Smooth muscle cell (in vitro differentiated cells): ENCODE data around the gene CCBE1. TPM values are rescaled to one million over a fixed set of nuclear protein-coding genes. Genes with fewer than 3 reads are reported as not detected.

Experiments used
- DNase-seq: peaks from one replicate; lab custom pipeline; 2025; ENCODE audit not compliant: unreplicated experiment; lab: John Stamatoyannopoulos, UW
- H2AFZ ChIP-seq: fragments of 200-600 bp; sonication (generic); 2 replicates; pipeline ENCODE4 v1.6.0; 2016; ENCODE audit warnings: antibody characterized with exemption, low read depth, mild to moderate bottlenecking
- H3F3A ChIP-seq: fragments of 200-600 bp; sonication (generic); 2 replicates; pipeline ENCODE4 v1.6.0; 2017; ENCODE audit warnings: antibody characterized with exemption, low read depth
- H3K27ac ChIP-seq: fragments of 200-600 bp; sonication (generic); 2 replicates; pipeline ENCODE4 v1.5.1; 2016; ENCODE audit warnings: low read depth, mild to moderate bottlenecking
- H3K27me3 ChIP-seq: fragments of 200-600 bp; sonication (generic); 2 replicates; pipeline ENCODE4 v1.6.1; 2016; ENCODE audit warnings: low read depth, mild to moderate bottlenecking
- H3K36me3 ChIP-seq: fragments of 200-600 bp; sonication (generic); 2 replicates; pipeline ENCODE4 v1.5.1; 2016; ENCODE audit warnings: low read depth
- H3K4me1 ChIP-seq: fragments of 200-600 bp; sonication (generic); 2 replicates; pipeline ENCODE4 v1.5.1; 2016; ENCODE audit warnings: low read depth
- H3K4me2 ChIP-seq: fragments of 200-600 bp; sonication (generic); 2 replicates; pipeline ENCODE4 v1.6.0; 2016; ENCODE audit warnings: mild to moderate bottlenecking
- H3K4me3 ChIP-seq: fragments of 200-600 bp; sonication (generic); 2 replicates; pipeline ENCODE4 v1.5.1; 2016; ENCODE audit warnings: mild to moderate bottlenecking
- H3K79me2 ChIP-seq: fragments of 200-600 bp; sonication (generic); 2 replicates; pipeline ENCODE4 v1.6.0; 2016; ENCODE audit warnings: low read depth, mild to moderate bottlenecking
- H3K9ac ChIP-seq: fragments of 200-600 bp; sonication (generic); 2 replicates; pipeline ENCODE4 v1.6.0; 2016; ENCODE audit warnings: low read depth
- H3K9me3 ChIP-seq: fragments of 200-600 bp; sonication (generic); replicated peaks from 2 replicates; pipeline ENCODE4 v1.5.1; 2016; ENCODE audit warnings: low read depth
- H4K20me1 ChIP-seq: fragments of 200-600 bp; sonication (generic); 2 replicates; pipeline ENCODE4 v1.6.0; 2016; ENCODE audit warnings: low read depth
- WGBS: methylation state at CpG from one replicate; pipeline ENCODE4 v1.1.7; 2016; ENCODE audit warnings: low lambda C conversion rate; 5-methylcytosine and 5-hydroxymethylcytosine counted together
- polyA plus RNA-seq: library from polyadenylated mRNA; unstranded; fragments of >200 nt; fragmentation: Nextera tagmentation; extraction: Ambion mirVana; gene quantifications from 2 replicates; pipeline ENCODE4 v1.2.1, GENCODE V29; 2016
- total RNA-seq: library from RNA; depleted of rRNA; stranded (reverse); fragments of >200 nt; gene quantifications from 2 replicates; pipeline ENCODE4 v1.2.3, GENCODE V29; 2014
- TF ChIP-seq, protein P1 (sequence below): fragments of 200-600 bp; sonication (generic); IDR thresholded peaks from 2 replicates; pipeline ENCODE4 v1.5.1; 2017; ENCODE audit warnings: borderline replicate concordance, mild to moderate bottlenecking, antibody characterized with exemption; ENCODE audit not compliant: insufficient read depth, poor library complexity, severe bottlenecking

Gene CCBE1
- total and polyA plus RNA-seq, 2 experiments from 2014 or later: 3.1 TPM; not detected in 1

DNA sequence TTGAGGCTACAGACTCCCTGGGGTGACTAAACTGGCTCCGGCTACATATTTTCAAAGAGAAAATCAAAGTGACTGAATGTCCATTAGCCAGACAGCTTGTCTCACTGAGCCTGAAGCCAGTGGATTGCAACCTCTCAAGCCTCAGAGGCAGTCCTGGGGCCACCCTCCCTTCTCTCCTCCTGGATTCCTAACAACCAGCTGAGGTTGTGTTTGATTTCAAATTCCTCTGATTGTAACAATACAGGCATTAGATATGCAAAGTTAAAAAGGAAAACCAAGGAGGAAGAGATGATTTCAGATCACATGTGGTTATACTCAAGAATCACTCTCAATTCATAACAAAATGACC is 237.2 kb downstream of the CCBE1 start:
- no peak for DNase-seq
- Histone ChIP-seq H3K27me3 (peaks cover 85% of the 10 kb centered on the region), H3K4me3 (no peak overlapping the region), H3K4me1 (no peaks in the 10 kb centered on the region), H3K36me3 (no peaks in the 10 kb centered on the region), H4K20me1 (no peaks in the 10 kb centered on the region), H3K4me2 (no peak overlapping the region), H3F3A (no peaks in the 10 kb centered on the region), H3K27ac (no peak overlapping the region), H2AFZ (no peak overlapping the region), H3K9me3 (no peaks in the 10 kb centered on the region), H3K9ac (no peak overlapping the region), H3K79me2 (no peaks in the 10 kb centered on the region)
- 31% methylated on average over 1 of the region's 1 CpG for WGBS
- TF ChIP-seq, protein P1, sequence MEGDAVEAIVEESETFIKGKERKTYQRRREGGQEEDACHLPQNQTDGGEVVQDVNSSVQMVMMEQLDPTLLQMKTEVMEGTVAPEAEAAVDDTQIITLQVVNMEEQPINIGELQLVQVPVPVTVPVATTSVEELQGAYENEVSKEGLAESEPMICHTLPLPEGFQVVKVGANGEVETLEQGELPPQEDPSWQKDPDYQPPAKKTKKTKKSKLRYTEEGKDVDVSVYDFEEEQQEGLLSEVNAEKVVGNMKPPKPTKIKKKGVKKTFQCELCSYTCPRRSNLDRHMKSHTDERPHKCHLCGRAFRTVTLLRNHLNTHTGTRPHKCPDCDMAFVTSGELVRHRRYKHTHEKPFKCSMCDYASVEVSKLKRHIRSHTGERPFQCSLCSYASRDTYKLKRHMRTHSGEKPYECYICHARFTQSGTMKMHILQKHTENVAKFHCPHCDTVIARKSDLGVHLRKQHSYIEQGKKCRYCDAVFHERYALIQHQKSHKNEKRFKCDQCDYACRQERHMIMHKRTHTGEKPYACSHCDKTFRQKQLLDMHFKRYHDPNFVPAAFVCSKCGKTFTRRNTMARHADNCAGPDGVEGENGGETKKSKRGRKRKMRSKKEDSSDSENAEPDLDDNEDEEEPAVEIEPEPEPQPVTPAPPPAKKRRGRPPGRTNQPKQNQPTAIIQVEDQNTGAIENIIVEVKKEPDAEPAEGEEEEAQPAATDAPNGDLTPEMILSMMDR: no peak

DNA sequence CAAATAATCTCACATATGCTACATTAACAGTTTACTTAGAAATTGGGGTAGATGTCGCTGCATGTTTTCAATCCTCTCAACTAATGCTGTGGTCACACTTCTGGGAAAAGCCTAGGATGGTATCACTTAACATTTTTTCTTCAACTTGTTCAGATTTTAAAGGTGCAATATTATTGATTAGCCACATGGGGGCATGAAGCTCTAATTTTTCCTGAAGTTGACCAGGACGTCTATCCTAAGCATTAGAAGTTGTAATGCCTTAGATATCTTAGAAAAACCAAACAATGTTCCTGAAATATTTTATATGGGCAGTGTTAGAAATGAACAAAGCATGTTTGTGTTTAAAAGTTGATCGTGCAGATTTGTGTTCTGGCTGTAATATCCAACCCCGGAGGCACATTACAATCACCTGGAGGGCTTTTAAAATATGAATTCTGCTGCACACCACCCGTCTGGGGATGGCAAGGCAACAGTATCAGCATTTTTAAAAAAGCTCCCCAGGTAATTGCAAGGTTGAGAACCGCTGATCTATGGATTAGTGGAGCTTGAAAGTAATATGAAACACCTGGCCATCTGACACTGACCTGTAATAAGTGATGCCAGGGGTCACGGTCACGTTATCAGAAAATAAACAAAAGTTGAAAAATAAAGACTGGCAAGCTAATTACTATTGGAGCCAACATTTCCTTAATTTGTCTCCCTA is 237.7 kb downstream of the CCBE1 start:
- Histone ChIP-seq H3F3A (no peaks in the 10 kb centered on the region), H2AFZ (no peak overlapping the region), H3K4me2 (no peak overlapping the region), H3K36me3 (no peaks in the 10 kb centered on the region), H3K4me3 (no peak overlapping the region), H4K20me1 (no peaks in the 10 kb centered on the region), H3K9ac (no peak overlapping the region), H3K4me1 (no peaks in the 10 kb centered on the region), H3K9me3 (no peaks in the 10 kb centered on the region), H3K27ac (no peak overlapping the region), H3K79me2 (no peaks in the 10 kb centered on the region), H3K27me3 (peaks cover 79% of the 10 kb centered on the region)
- 35% methylated on average over 8 of the region's 8 CpGs for WGBS
- TF ChIP-seq, protein P1: peak; percentile 64
- DNase-seq: no peak

- Histone ChIP-seq H3K27ac (no peak overlapping the region), H2AFZ (no peak overlapping the region)
- 49% methylated on average over 8 of the region's 8 CpGs for WGBS
Observed at GRCh38 chr18:59458575-59458974, 238.6 kb downstream of the CCBE1 start.

More at GRCh38 chr18:59458575-59458974, 238.6 kb downstream of the CCBE1 start:
- Histone ChIP-seq H3K27me3 (peaks cover 75% of the 10 kb centered on the region), H4K20me1 (no peaks in the 10 kb centered on the region), H3K9ac (no peak overlapping the region), H3K36me3 (no peaks in the 10 kb centered on the region), H3K4me1 (no peaks in the 10 kb centered on the region), H3K79me2 (no peaks in the 10 kb centered on the region), H3K4me3 (no peak overlapping the region), H3K4me2 (no peak overlapping the region), H3K9me3 (no peaks in the 10 kb centered on the region), H3F3A (no peaks in the 10 kb centered on the region)
- TF ChIP-seq, protein P1: no peak
- DNase-seq: no peak
